ENCODE data around the gene ARHGEF1.

Gene ARHGEF1

DNA sequence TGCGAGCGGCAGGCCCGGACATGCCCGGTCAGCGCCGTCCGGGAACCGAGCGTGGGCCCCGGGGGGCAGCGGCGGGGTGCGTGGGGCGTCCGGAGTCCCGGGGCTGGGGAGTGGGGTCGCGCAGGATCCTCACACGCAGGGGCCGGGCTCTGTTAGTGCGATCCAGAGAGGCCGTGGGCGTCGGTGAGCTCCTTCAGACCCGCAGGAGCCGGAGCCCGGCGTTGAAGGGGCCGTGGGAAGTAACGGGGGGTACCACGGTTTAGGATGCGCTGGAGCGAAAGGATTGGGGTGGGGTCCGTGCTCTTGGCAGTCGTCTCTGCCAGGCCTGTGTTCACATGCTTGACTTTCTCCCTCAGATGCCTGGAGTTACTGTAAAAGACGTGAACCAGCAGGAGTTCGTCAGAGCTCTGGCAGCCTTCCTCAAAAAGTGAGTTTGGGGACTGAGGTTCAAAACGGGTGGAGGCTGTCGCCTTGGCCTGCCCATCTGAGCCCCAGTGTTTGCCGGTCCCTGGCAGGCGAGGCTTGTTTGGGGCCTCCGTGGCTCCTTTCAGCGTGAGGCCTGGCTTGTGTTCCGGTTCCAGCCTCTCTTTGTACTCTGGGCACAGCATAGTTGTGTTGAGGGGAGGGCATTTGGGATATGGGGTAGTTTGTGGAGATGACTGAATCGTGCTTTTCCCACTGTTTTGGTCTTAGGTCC lies 22.4 kb upstream of the ARHGEF1 start:
- H3K79me2 ChIP-seq (ENCODE audit: insufficient read depth, low read length) = peaks cover 56% of the 10 kb centered on the region
- H3K4me3 ChIP-seq (ENCODE audit: low read depth in 1 of 2, low read length in 2 of 2) = peak overlapping the region; percentile 50 to 78
- H4K20me1 ChIP-seq (ENCODE audit: insufficient read depth, low read length) = peaks cover 48% of the 10 kb centered on the region
- H3K36me3 ChIP-seq (ENCODE audit: insufficient read depth, low read length) = peaks cover 52% of the 10 kb centered on the region
- TF ChIP-seq, protein P1, sequence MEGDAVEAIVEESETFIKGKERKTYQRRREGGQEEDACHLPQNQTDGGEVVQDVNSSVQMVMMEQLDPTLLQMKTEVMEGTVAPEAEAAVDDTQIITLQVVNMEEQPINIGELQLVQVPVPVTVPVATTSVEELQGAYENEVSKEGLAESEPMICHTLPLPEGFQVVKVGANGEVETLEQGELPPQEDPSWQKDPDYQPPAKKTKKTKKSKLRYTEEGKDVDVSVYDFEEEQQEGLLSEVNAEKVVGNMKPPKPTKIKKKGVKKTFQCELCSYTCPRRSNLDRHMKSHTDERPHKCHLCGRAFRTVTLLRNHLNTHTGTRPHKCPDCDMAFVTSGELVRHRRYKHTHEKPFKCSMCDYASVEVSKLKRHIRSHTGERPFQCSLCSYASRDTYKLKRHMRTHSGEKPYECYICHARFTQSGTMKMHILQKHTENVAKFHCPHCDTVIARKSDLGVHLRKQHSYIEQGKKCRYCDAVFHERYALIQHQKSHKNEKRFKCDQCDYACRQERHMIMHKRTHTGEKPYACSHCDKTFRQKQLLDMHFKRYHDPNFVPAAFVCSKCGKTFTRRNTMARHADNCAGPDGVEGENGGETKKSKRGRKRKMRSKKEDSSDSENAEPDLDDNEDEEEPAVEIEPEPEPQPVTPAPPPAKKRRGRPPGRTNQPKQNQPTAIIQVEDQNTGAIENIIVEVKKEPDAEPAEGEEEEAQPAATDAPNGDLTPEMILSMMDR (IDR thresholded peaks at IDR 0.05; ENCODE audit: borderline replicate concordance, extremely low read depth, low read length, poor library complexity, severe bottlenecking) = peak; percentile 3
- TF ChIP-seq EZH2 (IDR thresholded peaks at IDR 0.05; ENCODE audit: borderline replicate concordance, low read depth, low read length, severe bottlenecking) = no peak
- DNase-seq = peak; percentile 37
- H3K9me3 ChIP-seq (ENCODE audit: insufficient read depth, low read length, severe bottlenecking) = no peaks in the 10 kb centered on the region
- H3K27me3 ChIP-seq (ENCODE audit: insufficient read depth, low read length, poor library complexity) = no peaks in the 10 kb centered on the region
- H3K27ac ChIP-seq (ENCODE audit: low read length) = peak overlapping the region; percentile 97
- ATAC-seq (ENCODE audit: insufficient read depth, low read depth) = no peak
- peak overlapping the region; percentile 96 for H3K4me2 ChIP-seq (ENCODE audit: insufficient read depth, low read length)
- H3K4me1 ChIP-seq (ENCODE audit: insufficient read depth, low read length) = peaks cover 56% of the 10 kb centered on the region
- peak overlapping the region; percentile 77 for H3K9ac ChIP-seq (ENCODE audit: low read depth, low read length)
- H2AFZ ChIP-seq (ENCODE audit: low read depth, low read length) = peak overlapping the region; percentile 59; the same call in 1 of the 2 replicates

DNA sequence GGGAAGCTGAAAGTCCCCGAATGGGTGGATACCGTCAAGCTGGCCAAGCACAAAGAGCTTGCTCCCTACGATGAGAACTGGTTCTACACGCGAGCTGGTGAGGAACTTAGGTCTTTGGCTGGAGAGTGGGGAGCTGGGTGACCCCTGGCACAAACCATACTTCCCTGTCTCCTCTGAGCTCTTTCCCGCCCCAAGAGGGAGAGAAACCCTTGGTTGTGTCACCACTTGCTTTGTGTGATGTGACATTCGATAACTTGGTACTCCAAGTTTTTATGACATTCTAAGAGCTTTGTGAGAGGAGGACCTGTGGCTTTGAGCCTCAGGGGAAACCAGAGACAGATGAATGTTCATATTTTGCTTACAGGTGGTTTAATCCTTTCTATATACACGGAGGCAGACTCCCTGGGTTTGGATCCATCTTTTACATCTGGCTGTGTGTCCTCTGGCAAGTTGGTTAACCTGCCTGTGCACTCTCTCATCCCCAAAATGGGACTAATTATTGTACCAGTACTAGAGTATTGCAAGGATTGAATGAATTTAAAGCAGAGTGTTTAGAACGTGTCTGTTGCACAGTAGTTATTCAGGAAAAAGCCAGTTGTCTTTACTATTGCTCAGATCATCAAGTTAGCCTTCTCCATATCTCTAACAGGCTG lies 21.7 kb upstream of the ARHGEF1 start:
- Histone ChIP-seq H3K79me2 (ENCODE audit: insufficient read depth, low read length) (peaks cover 61% of the 10 kb centered on the region), H3K27me3 (ENCODE audit: insufficient read depth, low read length, poor library complexity) (no peaks in the 10 kb centered on the region), H3K27ac (ENCODE audit: low read length) (peak overlapping the region; percentile 97), H3K36me3 (ENCODE audit: insufficient read depth, low read length) (peaks cover 56% of the 10 kb centered on the region), H3K4me1 (ENCODE audit: insufficient read depth, low read length) (peaks cover 60% of the 10 kb centered on the region), H3K4me2 (ENCODE audit: insufficient read depth, low read length) (peak overlapping the region; percentile 96), H3K4me3 (ENCODE audit: low read depth in 1 of 2, low read length in 2 of 2) (peak overlapping the region; percentile 50 to 78), H3K9me3 (ENCODE audit: insufficient read depth, low read length, severe bottlenecking) (no peaks in the 10 kb centered on the region), H4K20me1 (ENCODE audit: insufficient read depth, low read length) (peaks cover 52% of the 10 kb centered on the region), H3K9ac (ENCODE audit: low read depth, low read length) (peak overlapping the region; percentile 77), H2AFZ (ENCODE audit: low read depth, low read length) (no peak overlapping the region)
- ATAC-seq (ENCODE audit: insufficient read depth, low read depth) = no peak
- TF ChIP-seq EZH2 (IDR thresholded peaks at IDR 0.05; ENCODE audit: borderline replicate concordance, low read depth, low read length, severe bottlenecking) = no peak
- TF ChIP-seq, protein P1 (IDR thresholded peaks at IDR 0.05; ENCODE audit: borderline replicate concordance, extremely low read depth, low read length, poor library complexity, severe bottlenecking) = no peak
- DNase-seq = no peak

DNA sequence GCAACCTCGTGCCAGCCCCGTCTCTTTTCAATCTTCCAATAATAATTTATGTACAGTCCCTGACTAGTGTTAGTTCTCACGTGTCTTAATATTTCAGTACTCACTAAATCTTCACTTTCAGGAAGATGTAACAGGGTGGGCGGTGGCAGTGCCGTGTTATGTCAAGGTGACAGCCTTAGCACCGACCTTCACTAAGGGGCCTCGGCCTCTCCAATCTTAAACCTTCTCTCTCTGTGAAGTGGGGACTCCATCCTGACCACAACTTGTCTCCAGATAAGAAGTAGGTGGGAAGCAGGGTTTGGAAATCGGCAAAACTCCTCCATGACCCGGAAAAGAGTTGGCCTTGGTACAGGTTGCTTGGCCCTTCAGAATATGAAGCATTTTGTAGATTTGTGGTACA lies 21.1 kb upstream of the ARHGEF1 start:
- Histone ChIP-seq H3K4me2 (ENCODE audit: insufficient read depth, low read length) (peak overlapping the region; percentile 96), H4K20me1 (ENCODE audit: insufficient read depth, low read length) (peaks cover 57% of the 10 kb centered on the region), H2AFZ (ENCODE audit: low read depth, low read length) (no peak overlapping the region), H3K9ac (ENCODE audit: low read depth, low read length) (peak overlapping the region; percentile 77), H3K4me3 (ENCODE audit: low read depth in 1 of 2, low read length in 2 of 2) (peak overlapping the region; percentile 50 to 78; a peak in 3 of 4 replicates), H3K27ac (ENCODE audit: low read length) (peak overlapping the region; percentile 97), H3K4me1 (ENCODE audit: insufficient read depth, low read length) (peaks cover 66% of the 10 kb centered on the region), H3K27me3 (ENCODE audit: insufficient read depth, low read length, poor library complexity) (no peaks in the 10 kb centered on the region), H3K79me2 (ENCODE audit: insufficient read depth, low read length) (peaks cover 66% of the 10 kb centered on the region), H3K9me3 (ENCODE audit: insufficient read depth, low read length, severe bottlenecking) (no peaks in the 10 kb centered on the region), H3K36me3 (ENCODE audit: insufficient read depth, low read length) (peaks cover 61% of the 10 kb centered on the region)
- ATAC-seq (ENCODE audit: insufficient read depth, low read depth) = no peak
- no peak for DNase-seq
- no peak for TF ChIP-seq EZH2 (IDR thresholded peaks at IDR 0.05; ENCODE audit: borderline replicate concordance, low read depth, low read length, severe bottlenecking)
- TF ChIP-seq, protein P1 (IDR thresholded peaks at IDR 0.05; ENCODE audit: borderline replicate concordance, extremely low read depth, low read length, poor library complexity, severe bottlenecking) = no peak
